Islet precursor cell (in vitro differentiated cells): Measurements from ENCODE around the gene AKAP5.

Source experiments
- DNase-seq: peaks from one replicate; pipeline ENCODE4 v3.0.0-alpha.2; 2018

AKAP5 gene

DNA sequence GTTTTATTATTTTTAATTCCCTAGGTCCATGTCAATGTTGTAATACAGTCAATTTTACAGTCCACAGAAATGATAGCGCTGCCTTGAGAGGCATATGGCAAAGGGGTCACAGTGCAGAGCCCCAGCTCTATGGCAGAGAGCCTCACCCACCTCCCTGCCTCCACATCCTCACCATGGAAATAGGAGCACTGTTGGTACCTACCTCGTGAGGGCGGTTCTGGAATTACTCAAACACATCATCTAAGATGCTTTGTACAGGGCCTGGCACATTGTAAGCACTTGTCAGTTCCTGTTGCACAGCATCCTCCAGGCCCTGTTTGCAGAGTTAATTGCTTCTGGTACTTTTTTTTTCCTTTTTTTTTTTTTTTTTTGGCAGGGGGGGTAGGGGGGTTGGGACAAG lies 4.1 kb upstream of the AKAP5 start:
- DNase-seq: no peak

DNA sequence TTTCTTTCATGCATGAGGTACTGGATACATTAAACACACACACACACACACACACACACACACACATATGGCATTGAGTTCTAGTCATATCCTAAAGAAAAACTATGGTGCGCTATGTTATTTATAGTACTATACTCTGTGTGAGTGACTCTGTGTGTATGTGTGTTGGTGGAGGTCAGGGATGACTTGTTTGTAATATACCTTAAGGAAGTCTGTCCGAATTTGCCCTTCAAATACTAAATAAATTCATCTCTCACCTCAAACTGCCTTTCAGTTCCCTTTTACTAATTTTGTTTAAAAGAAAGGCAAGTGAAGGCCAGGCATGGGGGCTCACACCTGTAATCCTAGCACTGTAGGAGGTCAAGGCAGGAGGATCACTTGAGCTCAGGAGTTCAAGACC lies 2.1 kb upstream of the AKAP5 start:
- DNase-seq: no peak

- no peak for DNase-seq
Measured at GRCh38 chr14:64463873-64464272, 1.4 kb upstream of the AKAP5 start.

- no peak for DNase-seq
Measured at GRCh38 chr14:64464651-64465050, 648 bp upstream of the AKAP5 start.

GRCh38 chr14:64465831-64466554 lies 694 bp downstream of the AKAP5 start:
- DNase-seq: peak; percentile 81

DNA sequence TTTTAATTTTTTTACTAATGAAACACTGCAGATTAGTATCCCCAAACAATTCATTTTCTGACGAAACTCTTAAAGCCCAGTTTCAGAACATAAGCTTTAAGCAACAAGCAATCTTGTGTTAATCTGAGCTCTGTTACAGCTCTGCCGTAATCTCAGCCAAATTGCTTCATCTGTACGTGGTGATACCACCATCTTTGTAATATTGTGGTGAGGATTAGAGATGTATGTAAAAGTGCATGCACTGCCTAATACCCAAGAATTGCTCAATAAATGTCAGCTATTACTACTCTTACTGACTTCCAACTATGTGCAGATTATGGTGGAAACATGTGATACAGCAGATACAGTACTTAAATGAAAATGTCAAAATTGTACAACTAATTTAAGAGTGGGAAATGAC lies 1.8 kb downstream of the AKAP5 start:
- DNase-seq: no peak

DNA sequence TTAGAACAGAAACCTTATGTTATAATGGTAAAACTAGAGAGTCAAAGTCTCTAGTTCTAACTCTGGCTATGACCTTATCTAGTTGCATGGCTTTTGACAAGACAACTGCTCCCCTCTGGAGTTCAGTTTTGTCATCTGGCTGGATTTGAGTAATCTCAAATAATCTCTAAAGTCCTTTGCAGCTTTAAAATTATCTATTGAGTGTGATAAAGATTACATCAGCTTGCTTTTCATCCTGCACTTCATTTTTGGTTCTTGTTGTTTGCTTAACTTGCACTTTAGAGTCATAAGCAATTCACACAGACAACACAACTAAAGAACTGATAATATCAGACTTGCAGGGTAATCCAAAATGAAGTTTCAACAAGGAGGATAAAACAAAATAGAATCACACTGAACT lies 2.3 kb downstream of the AKAP5 start:
- no peak for DNase-seq

- no peak for DNase-seq
Measured at GRCh38 chr14:64468451-64468850, 3.2 kb downstream of the AKAP5 start.

DNA sequence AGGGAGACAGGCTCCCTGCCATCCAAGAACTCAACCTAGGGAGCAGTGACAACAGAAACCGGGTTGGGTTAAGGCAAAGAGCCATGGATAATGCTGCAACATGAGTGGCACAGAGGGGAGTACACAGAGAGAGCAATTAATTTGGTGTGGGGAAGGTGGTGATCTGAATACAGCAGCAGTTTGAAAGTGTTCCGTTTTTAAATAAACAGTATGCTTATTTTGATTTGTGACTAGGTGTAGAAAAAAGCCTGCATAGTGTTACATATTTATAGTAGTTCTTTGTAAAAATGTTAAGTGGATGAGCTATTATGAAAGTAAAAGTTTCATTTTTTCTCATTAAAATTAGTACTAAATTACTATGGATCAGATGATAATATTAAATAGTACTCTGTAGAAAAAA lies 8.7 kb downstream of the AKAP5 start:
- DNase-seq: no peak

GRCh38 chr14:64474698-64475097 lies 9.4 kb downstream of the AKAP5 start:
- no peak for DNase-seq

GRCh38 chr14:64475585-64476273 lies 10.4 kb downstream of the AKAP5 start:
- DNase-seq: no peak

DNA sequence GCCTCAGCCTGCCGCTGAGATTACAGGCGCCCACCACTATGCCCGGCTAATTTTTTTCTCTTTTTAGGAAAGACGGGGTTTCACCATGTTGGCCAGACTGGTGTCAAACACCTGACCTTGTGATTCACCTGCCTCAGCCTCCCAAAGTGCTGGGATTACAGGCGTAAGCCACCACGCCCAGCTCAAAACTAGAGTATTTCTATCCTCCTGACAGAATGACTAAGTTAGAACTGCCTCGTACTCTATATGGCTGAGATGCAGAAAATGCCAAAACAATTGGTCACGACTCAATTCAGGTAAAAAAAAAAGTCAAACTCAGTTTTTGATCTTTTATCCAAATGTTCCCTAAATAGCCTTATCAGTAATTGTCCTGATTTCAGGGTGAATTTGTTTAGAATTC lies 11.1 kb downstream of the AKAP5 start:
- no peak for DNase-seq

- DNase-seq: no peak
Measured at GRCh38 chr14:64478634-64479250, 13.4 kb downstream of the AKAP5 start.

- no peak for DNase-seq
Measured at GRCh38 chr14:64488590-64489099, 23.3 kb downstream of the AKAP5 start.

DNA sequence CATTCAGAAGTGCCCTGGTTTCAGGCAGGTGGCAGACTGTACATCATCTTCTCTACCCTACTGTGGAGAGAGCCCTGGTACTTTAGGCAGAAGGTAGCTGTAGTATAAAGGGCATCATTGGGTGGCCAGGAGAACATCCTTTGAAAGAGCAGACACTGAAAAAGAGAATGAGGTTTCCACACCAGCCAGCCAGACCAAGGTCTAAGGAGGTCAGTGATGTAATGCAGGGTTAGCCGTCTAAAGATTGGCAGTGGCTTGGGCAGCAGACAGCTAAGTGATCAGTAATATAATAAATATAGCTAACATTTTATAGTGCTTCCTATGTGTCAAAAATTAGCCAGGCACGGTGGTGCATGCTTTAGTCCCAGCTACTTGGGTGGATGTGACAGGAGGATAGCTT lies 26.3 kb downstream of the AKAP5 start:
- DNase-seq: no peak

- no peak for DNase-seq
Measured at GRCh38 chr14:64493455-64493854, 28.2 kb downstream of the AKAP5 start.

GRCh38 chr14:64495252-64495651 lies 30.0 kb downstream of the AKAP5 start:
- no peak for DNase-seq

- no peak for DNase-seq
Measured at GRCh38 chr14:64496764-64497163, 31.5 kb downstream of the AKAP5 start.

DNA sequence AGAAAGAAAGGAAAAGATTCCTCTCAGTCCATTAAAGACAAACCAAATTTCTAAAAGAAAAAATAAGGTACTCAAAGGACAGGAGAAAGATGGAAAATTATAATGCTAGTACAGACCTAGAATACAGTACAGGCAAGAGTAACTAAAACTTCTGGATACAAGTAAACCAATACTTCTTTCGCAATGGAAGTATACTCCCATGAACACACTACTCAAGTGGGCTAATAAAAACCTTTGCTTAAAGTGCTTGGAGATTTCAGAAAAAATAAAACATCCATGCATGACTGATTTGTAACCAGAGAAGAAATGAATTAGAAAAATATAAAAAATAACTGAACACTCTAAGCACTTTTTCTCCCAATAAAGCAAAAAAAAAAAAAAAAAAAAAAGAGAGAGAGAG lies 34.8 kb downstream of the AKAP5 start:
- DNase-seq: no peak

DNA sequence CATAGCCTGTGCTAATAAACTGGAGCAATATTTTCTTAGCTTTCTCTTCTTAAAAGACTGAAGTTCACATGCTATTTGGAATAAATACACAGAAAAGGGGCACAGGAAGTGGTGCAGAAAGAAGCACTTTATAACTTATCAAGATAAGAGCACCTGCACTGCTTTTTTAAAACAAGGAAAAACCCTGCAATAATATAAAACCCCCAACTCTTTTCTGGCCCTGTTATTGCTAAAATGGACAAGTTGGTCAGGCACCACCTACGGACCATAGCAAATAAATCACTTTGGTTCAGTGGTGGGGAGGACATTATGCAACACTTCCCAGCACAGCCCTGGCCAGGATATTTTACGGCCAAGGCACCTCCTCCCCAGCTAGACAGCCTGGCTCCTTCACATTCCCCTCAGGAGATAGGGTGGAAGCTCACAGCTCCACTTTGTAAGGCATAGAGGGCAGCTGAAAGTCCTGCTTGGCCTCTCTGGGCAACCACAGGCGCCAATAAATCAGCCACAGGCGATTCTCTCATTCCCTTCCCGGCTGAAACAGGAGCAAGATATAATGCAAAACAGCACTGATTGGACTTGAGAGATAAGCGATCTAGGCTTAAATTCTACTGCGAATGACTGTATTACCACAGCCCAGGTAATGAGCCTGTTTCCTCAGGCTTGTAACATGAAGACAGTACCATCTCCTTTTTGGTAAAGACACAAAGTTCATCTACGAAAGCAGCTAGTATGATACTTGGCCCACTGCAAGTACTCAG lies 36.3 kb downstream of the AKAP5 start:
- peak; percentile 99 for DNase-seq

DNA sequence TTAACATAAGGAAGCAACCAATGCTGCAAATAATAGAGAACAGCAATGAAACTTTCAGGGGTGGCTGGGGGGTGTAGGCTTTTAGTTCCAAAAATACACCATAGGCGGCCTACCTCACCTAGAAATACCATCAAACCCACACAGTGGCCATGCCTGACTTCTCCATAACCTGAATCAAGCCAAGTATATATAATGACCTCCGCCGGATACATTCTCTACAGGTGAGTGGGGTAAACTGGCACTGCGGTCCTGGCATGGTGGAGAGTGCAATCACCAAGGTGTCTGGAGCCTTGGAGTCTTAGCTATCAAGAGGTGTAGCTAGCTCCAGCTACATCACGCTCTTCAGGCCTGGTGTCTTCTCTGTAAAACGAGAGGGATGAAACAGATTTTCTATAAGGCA lies 37.2 kb downstream of the AKAP5 start:
- DNase-seq: no peak

DNA sequence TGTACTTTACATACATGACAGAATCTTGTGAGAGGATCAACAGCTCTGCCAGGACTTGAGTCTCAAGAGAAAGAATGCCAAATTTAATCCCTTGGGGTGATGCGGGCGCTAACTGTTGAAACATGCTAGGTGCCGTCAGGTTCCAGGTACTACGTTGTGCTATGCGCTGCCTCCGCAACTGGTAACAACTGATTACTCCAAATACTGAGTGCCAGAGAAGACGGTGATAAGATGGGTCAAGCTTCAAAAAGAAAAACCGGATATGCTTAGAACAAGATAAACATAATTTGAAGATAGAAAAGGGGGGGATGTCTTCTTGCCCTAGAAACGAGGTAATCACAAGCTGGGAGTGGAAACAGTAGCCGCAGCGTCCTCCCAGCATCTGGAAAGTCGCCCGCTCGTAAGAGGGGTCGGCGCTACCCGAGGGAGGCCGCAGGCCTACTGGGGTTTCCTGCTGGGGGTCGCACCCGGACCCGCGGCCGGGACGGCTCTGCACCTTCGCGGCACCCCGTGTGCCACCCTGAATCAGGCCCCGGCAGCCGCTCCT lies 37.7 kb downstream of the AKAP5 start:
- DNase-seq: no peak
